HEK293T (cell line): Measurements from ENCODE around the gene DEFB114.

ENCODE experiments used
- ELF4 ChIP-seq: fragments of 450-650 bp; IDR thresholded peaks from 2 replicates; pipeline ENCODE4 v1.6.1; 2017; ENCODE audit warnings: antibody characterized with exemption
- LEF1 ChIP-seq: fragments of 450-650 bp; IDR thresholded peaks from 2 replicates; pipeline ENCODE4 v1.6.1; 2017; ENCODE audit warnings: mild to moderate bottlenecking, borderline replicate concordance
- SP1 ChIP-seq: fragments of 450-650 bp; IDR thresholded peaks from 2 replicates; pipeline ENCODE4 v1.6.1; 2017
- SUZ12 ChIP-seq: fragments of 450-650 bp; IDR thresholded peaks from 2 replicates; pipeline ENCODE4 v1.6.1; 2016; ENCODE audit warnings: mild to moderate bottlenecking
- TARDBP ChIP-seq: fragments of 450-650 bp; IDR thresholded peaks from 2 replicates; pipeline ENCODE4 v1.6.1; 2016
- TF ChIP-seq, protein P1 (sequence below): fragments of 450-650 bp; IDR thresholded peaks from 2 replicates; pipeline ENCODE4 v1.6.1; 2016

- TF ChIP-seq, protein P1, sequence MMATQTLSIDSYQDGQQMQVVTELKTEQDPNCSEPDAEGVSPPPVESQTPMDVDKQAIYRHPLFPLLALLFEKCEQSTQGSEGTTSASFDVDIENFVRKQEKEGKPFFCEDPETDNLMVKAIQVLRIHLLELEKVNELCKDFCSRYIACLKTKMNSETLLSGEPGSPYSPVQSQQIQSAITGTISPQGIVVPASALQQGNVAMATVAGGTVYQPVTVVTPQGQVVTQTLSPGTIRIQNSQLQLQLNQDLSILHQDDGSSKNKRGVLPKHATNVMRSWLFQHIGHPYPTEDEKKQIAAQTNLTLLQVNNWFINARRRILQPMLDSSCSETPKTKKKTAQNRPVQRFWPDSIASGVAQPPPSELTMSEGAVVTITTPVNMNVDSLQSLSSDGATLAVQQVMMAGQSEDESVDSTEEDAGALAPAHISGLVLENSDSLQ = no peak
- TF ChIP-seq SP1 = no peak
- TF ChIP-seq SUZ12 = no peak
- TF ChIP-seq LEF1 = no peak
- TF ChIP-seq TARDBP = no peak
- TF ChIP-seq ELF4 = no peak
Observed at GRCh38 chr6:49987749-49988148, 23.8 kb upstream of the DEFB114 start.
